H1 (cell line): ENCODE data around the gene ZHX3. TPM values are rescaled to one million over a fixed set of nuclear protein-coding genes. Genes with fewer than 3 reads are reported as not detected.

Experiments used
- CTCF ChIA-PET: fragments of 300-600 bp; sonication (Branson Sonifier 250); formaldehyde crosslinking; loops from one replicate; lab custom pipeline; 2021; ENCODE audit not compliant: partially characterized antibody; lab: Charles Lee
- POLR2A ChIA-PET: fragments of 300-600 bp; sonication (Branson Sonifier 250); formaldehyde crosslinking; loops from one replicate; lab custom pipeline; 2021; ENCODE audit warnings: inconsistent platforms; ENCODE audit not compliant: partially characterized antibody; lab: Charles Lee
- DNase-seq, 2 experiments: peaks; one replicate each; pipeline versions ENCODE4 v3.0.0 to v3.0.0-alpha.2; 2010 to 2022; ENCODE audit warnings: low spot score in 2 of 2, low read depth in 1 of 2, mixed read lengths in 1 of 2
- FAIRE-seq: peaks from 2 replicates; lab custom pipeline; 2011; peaks lifted over from hg19 to GRCh38; lab: Jason Lieb, UNC
- H2AFZ ChIP-seq: 2 replicates; pipeline ENCODE4 v1.8.1; 2012; ENCODE audit warnings: low read length, inconsistent platforms
- H2AK5ac ChIP-seq: 2 replicates; pipeline ENCODE4 v1.6.1; 2013; ENCODE audit warnings: low read depth, low read length
- H2BK120ac ChIP-seq: replicated peaks from 2 replicates; pipeline ENCODE3; 2013; ENCODE audit warnings: low read depth, low read length, inconsistent platforms
- H2BK12ac ChIP-seq: 2 replicates; pipeline ENCODE4 v1.6.1; 2013; ENCODE audit warnings: low read depth, low read length
- H2BK15ac ChIP-seq: 2 replicates; pipeline ENCODE4 v1.6.1; 2013; ENCODE audit warnings: low read length
- H2BK20ac ChIP-seq: 2 replicates; pipeline ENCODE4 v1.6.1; 2013; ENCODE audit warnings: low read length
- H2BK5ac ChIP-seq: 2 replicates; pipeline ENCODE4 v1.6.1; 2013; ENCODE audit warnings: low read depth, low read length
- H3K14ac ChIP-seq: 2 replicates; pipeline ENCODE4 v1.6.1; 2013; ENCODE audit warnings: inconsistent platforms; ENCODE audit not compliant: insufficient read length
- H3K18ac ChIP-seq: 2 replicates; pipeline ENCODE4 v1.6.1; 2013; ENCODE audit warnings: low read length; ENCODE audit errors: extremely low read depth
- H3K23ac ChIP-seq: 2 replicates; pipeline ENCODE4 v1.6.1; 2013; ENCODE audit warnings: inconsistent platforms; ENCODE audit not compliant: insufficient read length
- H3K23me2 ChIP-seq: 2 replicates; pipeline ENCODE4 v1.6.1; 2013; ENCODE audit warnings: low read depth, low read length
- H3K27ac ChIP-seq: 2 replicates; pipeline ENCODE4 v1.6.1; 2011; ENCODE audit warnings: low read depth, low read length, inconsistent platforms
- H3K27me3 ChIP-seq, 4 experiments: replicated peaks in 1 of 4; 1 replicate in 1 of 4; 2 replicates in 3 of 4; pipeline versions ENCODE4 v1.6.1 to v1.8.1; 2011 to 2013; ENCODE audit warnings: low read length in 3 of 4, mild to moderate bottlenecking in 3 of 4, inconsistent platforms in 2 of 4, mixed read lengths in 2 of 4, moderate library complexity in 1 of 4; ENCODE audit not compliant: control insufficient read depth in 3 of 4, insufficient read depth in 3 of 4; ENCODE audit errors: extremely low read depth in 1 of 4
- H3K36me3 ChIP-seq, 4 experiments: 2 replicates each; pipeline versions ENCODE4 v1.6.1 to v1.8.1; 2011 to 2013; ENCODE audit warnings: mild to moderate bottlenecking in 4 of 4, low read length in 3 of 4, moderate library complexity in 2 of 4, control low read depth in 1 of 4, inconsistent platforms in 1 of 4; ENCODE audit not compliant: insufficient read depth in 4 of 4, control insufficient read depth in 2 of 4
- H3K4ac ChIP-seq: replicated peaks from 2 replicates; pipeline ENCODE3; 2013; ENCODE audit warnings: low read length, low read depth, mixed read lengths, inconsistent platforms; ENCODE audit not compliant: insufficient read length
- H3K4me1 ChIP-seq, 4 experiments: replicated peaks in 1 of 4; 1 replicate in 1 of 4; 2 replicates in 3 of 4; pipeline versions ENCODE4 v1.6.1 to v1.8.1; 2011 to 2013; ENCODE audit warnings: low read length in 3 of 4, inconsistent platforms in 2 of 4, mixed read lengths in 1 of 4; ENCODE audit not compliant: insufficient read depth in 4 of 4, control insufficient read depth in 3 of 4
- H3K4me2 ChIP-seq, 2 experiments: 2 replicates each; pipeline versions ENCODE4 v1.6.1 to v1.8.1; 2011 to 2013; ENCODE audit warnings: low read depth in 2 of 2, low read length in 2 of 2, control low read depth in 1 of 2, inconsistent platforms in 1 of 2, mild to moderate bottlenecking in 1 of 2; ENCODE audit not compliant: insufficient read depth in 1 of 2
- H3K4me3 ChIP-seq, 4 experiments: fragments of 200-600, 300-600 bp in 1 of 4; sonication (generic), shearing (Covaris generic), sonication (Bioruptor Twin) in 1 of 4; 2 replicates each; pipeline versions ENCODE4 v1.5.1 to v1.8.1; 2011 to 2016; ENCODE audit warnings: low read length in 4 of 4, low read depth in 3 of 4, control low read depth in 2 of 4, inconsistent platforms in 2 of 4, mild to moderate bottlenecking in 2 of 4, mixed read lengths in 1 of 4, moderate library complexity in 1 of 4; ENCODE audit not compliant: insufficient read depth in 2 of 4; ENCODE audit errors: extremely low read depth in 1 of 4
- H3K56ac ChIP-seq: replicated peaks from 2 replicates; pipeline ENCODE3; 2013; ENCODE audit warnings: low read depth, mild to moderate bottlenecking, mixed read lengths, low read length, inconsistent platforms; ENCODE audit not compliant: insufficient read length
- H3K79me1 ChIP-seq: 2 replicates; pipeline ENCODE4 v1.6.1; 2013; ENCODE audit warnings: low read depth, low read length, control low read depth
- H3K79me2 ChIP-seq, 2 experiments: 2 replicates each; pipeline versions ENCODE4 v1.6.1 to v1.8.1; 2012 to 2013; ENCODE audit warnings: low read length in 2 of 2, mild to moderate bottlenecking in 2 of 2, inconsistent platforms in 1 of 2; ENCODE audit not compliant: insufficient read depth in 2 of 2, control insufficient read depth in 1 of 2
- H3K9ac ChIP-seq, 4 experiments: replicated peaks in 1 of 4; 1 replicate in 1 of 4; 2 replicates in 3 of 4; pipeline versions ENCODE4 v1.6.1 to v1.8.1; 2011 to 2013; ENCODE audit warnings: low read depth in 3 of 4, low read length in 3 of 4, control low read depth in 2 of 4, mild to moderate bottlenecking in 2 of 4, moderate library complexity in 2 of 4, inconsistent platforms in 1 of 4; ENCODE audit errors: extremely low read depth in 1 of 4
- H3K9me3 ChIP-seq, 2 experiments: 2 replicates each; pipeline versions ENCODE4 v1.6.1 to v1.8.1; 2012 to 2013; ENCODE audit warnings: mild to moderate bottlenecking in 2 of 2, moderate library complexity in 2 of 2, control low read depth in 1 of 2, inconsistent platforms in 1 of 2, low read depth in 1 of 2, low read length in 1 of 2, mixed read lengths in 1 of 2; ENCODE audit not compliant: insufficient read depth in 2 of 2
- H4K20me1 ChIP-seq, 2 experiments: replicated peaks in 1 of 2; 2 replicates each; pipeline versions ENCODE3 to v1.8.1; 2011 to 2013; ENCODE audit warnings: inconsistent platforms in 2 of 2, low read length in 2 of 2, mild to moderate bottlenecking in 1 of 2; ENCODE audit not compliant: insufficient read depth in 2 of 2, control insufficient read depth in 1 of 2
- H4K5ac ChIP-seq: 2 replicates; pipeline ENCODE4 v1.6.1; 2013; ENCODE audit warnings: low read length, low read depth, mixed read lengths, inconsistent platforms; ENCODE audit not compliant: insufficient read length
- H4K8ac ChIP-seq: 2 replicates; pipeline ENCODE4 v1.8.0; 2013; ENCODE audit warnings: mild to moderate bottlenecking, moderate library complexity, low read length, inconsistent platforms; ENCODE audit not compliant: insufficient read depth; ENCODE audit errors: extremely low read depth
- H4K91ac ChIP-seq: replicated peaks from 2 replicates; pipeline ENCODE3; 2013; ENCODE audit warnings: low read length, mixed read lengths, inconsistent platforms; ENCODE audit not compliant: insufficient read length
- CBX5 ChIP-seq: fragments of 300-800, 300-1000 bp; sonication (generic); IDR thresholded peaks from 2 replicates; pipeline ENCODE4 v1.7.1; 2016; ENCODE audit warnings: antibody characterized with exemption, low read length, low read depth
- CBX8 ChIP-seq: fragments of 300-800, 300-1000 bp; sonication (generic); IDR thresholded peaks from 2 replicates; pipeline ENCODE4 v1.7.1; 2016; ENCODE audit warnings: low read depth, low read length, borderline replicate concordance
- HDAC6 ChIP-seq: IDR thresholded peaks from one replicate; pipeline ENCODE4 v1.7.1; 2012; ENCODE audit warnings: low read depth, mild to moderate bottlenecking, inconsistent platforms, low read length, moderate library complexity
- POU5F1 ChIP-seq: IDR thresholded peaks from 2 replicates; pipeline ENCODE4 v1.6.1; 2011; ENCODE audit warnings: low read depth, mild to moderate bottlenecking, low read length, moderate library complexity
- SRF ChIP-seq: IDR thresholded peaks from 2 replicates; pipeline ENCODE4 v1.6.1; 2011; ENCODE audit warnings: mild to moderate bottlenecking, low read depth, low read length, moderate library complexity
- WGBS, 2 experiments: shearing (Covaris generic) in 1 of 2; methylation state at CpG; one replicate each; pipeline versions ENCODE4 v1.1.6 to v1.1.7; 2013 to 2015; ENCODE audit warnings: low lambda C conversion rate in 2 of 2, mixed read lengths in 2 of 2, inconsistent platforms in 1 of 2, low coverage in 1 of 2, missing lambda C conversion rate in 1 of 2; ENCODE audit not compliant: insufficient replicate concordance in 2 of 2, insufficient coverage in 1 of 2, insufficient read length in 1 of 2; ENCODE audit errors: extremely low coverage in 1 of 2, missing lambda C conversion rate in 1 of 2; 5-methylcytosine and 5-hydroxymethylcytosine counted together
- polyA plus RNA-seq, 7 experiments: library from polyadenylated mRNA; depleted of rRNA in 3 of 7; stranded (reverse) in 5 of 7; unstranded in 2 of 7; fragments of >200 nt in 5 of 7; fragments of 200-250 nt in 2 of 7; gene quantifications; 1 replicate in 5 of 7; 2 replicates in 1 of 7; 4 replicates in 1 of 7; pipeline versions ENCODE4 v1.2.1 to v1.2.3, GENCODE V29; 2011 to 2013; ENCODE audit warnings: missing spikeins in 2 of 7, mixed read lengths in 2 of 7
- total RNA-seq: library from RNA; stranded (reverse); fragmentation: NEBNext Ultra II Directional; extraction: Animal tissue kit (Norgen Biotek cat#: 25700); gene quantifications from 2 replicates; pipeline ENCODE4 v1.2.1, GENCODE V29; 2021

The ZHX3 gene
- total and polyA plus RNA-seq, 2 of the 8 experiments (the other 6 are each of a cell fraction or from before 2014, with no cell fraction given), result 1.00 to 7.8 TPM

DNA sequence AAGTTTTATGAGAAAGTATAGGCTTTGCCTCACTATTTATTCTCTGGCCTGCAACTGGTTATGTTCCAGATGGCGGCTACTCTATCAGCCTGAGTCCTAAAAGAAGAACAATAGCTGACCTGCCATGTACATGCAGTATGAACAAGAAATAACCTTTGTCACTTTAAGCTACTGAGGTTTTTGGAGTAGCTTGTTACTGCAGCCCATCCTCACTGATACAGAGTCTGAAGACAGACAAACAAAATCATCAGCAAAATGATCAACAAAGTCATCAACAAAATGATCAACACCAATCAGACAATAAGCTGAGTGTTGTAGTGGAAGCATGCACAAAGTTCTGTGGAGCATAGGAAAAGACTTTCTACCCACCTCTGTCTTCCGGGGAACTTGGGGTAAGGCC is 97.7 kb downstream of the ZHX3 start:
- no peak overlapping the region for H3K18ac ChIP-seq
- H2BK120ac ChIP-seq, result no peak overlapping the region
- no peak overlapping the region for H2BK5ac ChIP-seq
- H3K9ac ChIP-seq, result no peak overlapping the region
- WGBS, 2 experiments, result 85% methylated on average over 2 of the region's 2 CpGs; no CpG with 5 or more reads in 1 of the 2 experiments
- no peak overlapping the region for H3K14ac ChIP-seq
- no peaks in the 10 kb centered on the region for H3K79me2 ChIP-seq
- DNase-seq, result no peak
- H2BK15ac ChIP-seq, result no peak overlapping the region
- H3K9me3 ChIP-seq, result no peaks in the 10 kb centered on the region
- H3K23me2 ChIP-seq, result no peaks in the 10 kb centered on the region
- H3K4me1 ChIP-seq, result no peaks in the 10 kb centered on the region
- H2BK12ac ChIP-seq, result no peak overlapping the region
- TF ChIP-seq HDAC6 (no peak), CBX5 (no peak), POU5F1 (no peak), CBX8 (no peak), SRF (no peak)
- H4K5ac ChIP-seq, result no peak overlapping the region
- no peak overlapping the region for H2AFZ ChIP-seq
- H2AK5ac ChIP-seq, result no peak overlapping the region
- H4K20me1 ChIP-seq, result no peaks in the 10 kb centered on the region
- H4K91ac ChIP-seq, result no peak overlapping the region
- CTCF ChIA-PET, result interaction anchor here (0.5 to 1.5 kb wide), 11 partner anchors 12 to 480 kb away, joined by 3 to 4 read pairs (median 3); partner anchors contain the start of gene LPIN3
- H3K4me2 ChIP-seq, result no peak overlapping the region
- no peak overlapping the region for H4K8ac ChIP-seq
- no peak for FAIRE-seq
- H3K36me3 ChIP-seq, result no peaks in the 10 kb centered on the region
- POLR2A ChIA-PET, result no interaction called here
- H3K4me3 ChIP-seq, result no peak overlapping the region
- no peak overlapping the region for H3K27ac ChIP-seq
- H2BK20ac ChIP-seq, result no peak overlapping the region
- no peaks in the 10 kb centered on the region for H3K79me1 ChIP-seq
- H3K27me3 ChIP-seq, result no peaks in the 10 kb centered on the region
- no peak overlapping the region for H3K56ac ChIP-seq
- no peak overlapping the region for H3K23ac ChIP-seq
- no peak overlapping the region for H3K4ac ChIP-seq
